NCI-H128 (cell line): Measurements from ENCODE around the gene SPNS2.

Experiments used
- DNase-seq: peaks from one replicate; lab custom pipeline; 2025; ENCODE audit not compliant: unreplicated experiment; lab: John Stamatoyannopoulos, UW

Gene SPNS2

DNA sequence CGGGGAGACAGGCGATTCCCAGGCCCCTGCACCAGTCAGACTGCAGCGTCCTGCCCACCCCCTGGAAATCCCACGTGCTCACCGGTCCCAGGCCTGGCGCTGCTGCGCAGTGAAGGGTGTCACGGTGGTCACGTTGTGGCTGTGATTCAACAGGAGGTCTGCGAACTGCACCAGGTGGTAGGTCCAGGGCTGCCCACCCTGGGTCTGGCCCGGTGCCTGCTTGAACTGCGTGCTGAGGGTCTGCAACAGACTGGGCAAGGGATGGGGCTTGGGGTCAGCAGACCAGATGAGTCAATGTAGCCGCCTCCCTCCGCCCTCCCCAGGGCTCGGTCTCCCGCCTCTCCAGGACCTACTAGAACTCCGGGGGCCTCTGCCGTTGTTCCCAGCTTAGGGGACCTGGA, 49.4 kb downstream of the SPNS2 start:
- no peak for DNase-seq

DNA sequence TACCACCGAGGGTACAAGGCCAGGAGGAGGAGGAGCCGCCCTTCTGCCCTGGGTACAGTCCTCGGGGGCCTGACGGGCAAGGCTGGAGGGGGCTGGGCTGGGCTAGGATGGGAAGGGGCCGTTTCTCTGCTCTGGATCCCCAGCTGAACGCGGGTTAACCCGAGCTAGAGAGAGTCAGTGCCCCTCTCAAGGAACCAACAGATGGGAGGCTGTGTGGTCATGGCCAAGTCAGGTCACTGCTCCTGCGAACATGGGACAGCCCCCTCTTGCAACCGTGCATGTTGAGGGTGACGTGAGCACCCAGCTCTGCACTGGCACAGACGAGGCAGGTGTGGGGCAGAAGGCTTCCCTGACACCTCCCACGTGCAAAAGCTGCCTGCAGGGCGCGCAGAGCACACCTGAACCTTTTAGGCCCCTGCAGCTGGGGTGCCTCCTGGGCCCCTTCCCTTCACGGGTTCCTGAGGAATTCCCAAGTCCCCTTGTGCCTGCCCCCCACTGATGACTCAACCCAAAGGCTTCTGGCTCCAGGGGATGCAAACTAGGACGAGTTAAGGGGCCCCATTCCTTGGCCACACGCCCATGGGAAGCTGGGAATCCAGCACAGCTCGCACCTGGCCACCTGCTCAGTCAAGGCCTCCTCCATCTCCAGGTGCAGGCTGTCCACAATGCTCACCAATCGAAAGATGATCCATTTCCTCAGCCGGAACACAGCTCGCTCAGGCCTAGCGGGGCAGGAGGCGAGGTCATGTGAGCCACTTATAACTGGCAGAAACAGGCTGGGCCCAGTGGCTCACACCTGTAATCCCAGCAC, 50.2 kb downstream of the SPNS2 start:
- no peak for DNase-seq

DNA sequence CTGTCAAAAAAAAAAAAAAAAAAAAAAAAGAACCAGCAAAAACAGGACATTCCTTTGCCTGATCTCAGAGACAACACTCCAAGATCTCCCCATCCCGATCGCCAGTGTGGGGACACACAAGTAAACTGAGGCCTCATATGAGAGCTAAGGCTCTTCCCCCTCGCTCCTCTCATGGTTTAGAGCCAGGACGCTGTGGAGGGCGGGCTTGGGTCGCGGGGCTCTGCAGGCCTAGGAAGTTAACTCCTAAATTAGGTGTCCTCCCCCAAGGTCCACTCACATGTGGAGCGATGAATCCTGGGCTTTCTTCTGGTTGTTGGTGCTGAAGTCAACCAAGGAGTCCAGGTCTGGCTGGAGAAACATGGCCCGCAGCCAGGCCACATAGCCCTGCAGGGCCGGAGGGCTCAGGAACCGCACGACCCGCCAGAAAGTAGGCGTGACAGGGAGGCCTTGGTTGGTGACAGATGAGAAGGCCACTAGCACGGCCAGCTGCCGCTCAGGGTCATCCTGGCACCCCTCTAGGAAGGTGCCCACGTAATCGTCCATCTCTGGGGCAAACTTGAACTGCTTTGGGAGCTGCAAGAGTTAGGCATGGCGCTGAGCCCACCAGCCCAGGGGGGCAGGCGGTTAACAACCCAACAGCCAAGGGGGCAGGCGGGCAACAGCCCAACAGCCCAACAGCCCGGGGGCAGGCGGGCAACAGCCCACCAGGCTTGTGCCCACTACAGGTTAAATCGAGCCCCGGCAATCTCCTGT, 51.3 kb downstream of the SPNS2 start:
- no peak for DNase-seq

DNA sequence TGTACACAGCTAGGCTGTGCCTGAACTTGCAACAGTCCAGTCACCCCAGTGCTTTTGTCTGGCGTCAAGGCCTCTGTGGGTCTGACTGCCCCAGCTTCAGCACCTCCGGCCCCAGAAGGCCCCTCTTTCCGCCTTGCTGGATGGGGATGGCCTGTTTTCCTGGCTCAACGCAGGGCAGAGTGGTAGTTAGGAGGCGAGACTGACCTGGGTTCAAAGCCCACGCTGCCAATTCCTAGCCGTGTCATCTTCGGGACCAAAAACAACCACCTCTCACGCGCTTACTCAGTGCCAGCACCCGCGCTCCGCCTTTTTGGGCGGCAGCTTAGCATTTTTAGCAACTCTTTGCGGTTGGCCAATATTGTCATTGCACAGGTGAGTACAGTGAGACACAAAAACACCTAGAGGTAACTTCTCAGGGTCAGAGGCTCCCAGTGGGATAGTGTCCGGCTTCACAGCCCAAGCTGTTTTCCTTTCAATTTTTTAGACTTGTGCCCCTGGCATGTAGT, 51.9 kb downstream of the SPNS2 start:
- DNase-seq: no peak

DNA sequence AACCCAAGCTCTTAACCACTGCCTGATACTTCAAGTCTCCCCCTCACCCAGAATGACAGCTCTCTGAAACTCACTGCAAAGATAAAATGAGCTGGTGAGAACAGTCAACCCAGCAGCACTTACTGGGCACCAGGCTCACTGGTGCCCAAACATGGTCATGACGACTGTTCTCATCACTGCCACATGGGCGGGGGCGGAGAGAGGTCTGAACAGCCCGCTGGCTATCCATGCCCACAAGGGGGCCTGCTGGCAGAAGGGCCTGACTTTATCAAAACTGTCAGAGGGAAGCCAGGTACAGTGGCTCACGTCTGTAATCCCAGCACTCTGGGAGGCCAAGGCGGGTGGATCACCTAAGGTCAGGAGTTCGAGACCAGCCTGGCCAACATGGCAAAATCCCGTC, 52.5 kb downstream of the SPNS2 start:
- no peak for DNase-seq

DNA sequence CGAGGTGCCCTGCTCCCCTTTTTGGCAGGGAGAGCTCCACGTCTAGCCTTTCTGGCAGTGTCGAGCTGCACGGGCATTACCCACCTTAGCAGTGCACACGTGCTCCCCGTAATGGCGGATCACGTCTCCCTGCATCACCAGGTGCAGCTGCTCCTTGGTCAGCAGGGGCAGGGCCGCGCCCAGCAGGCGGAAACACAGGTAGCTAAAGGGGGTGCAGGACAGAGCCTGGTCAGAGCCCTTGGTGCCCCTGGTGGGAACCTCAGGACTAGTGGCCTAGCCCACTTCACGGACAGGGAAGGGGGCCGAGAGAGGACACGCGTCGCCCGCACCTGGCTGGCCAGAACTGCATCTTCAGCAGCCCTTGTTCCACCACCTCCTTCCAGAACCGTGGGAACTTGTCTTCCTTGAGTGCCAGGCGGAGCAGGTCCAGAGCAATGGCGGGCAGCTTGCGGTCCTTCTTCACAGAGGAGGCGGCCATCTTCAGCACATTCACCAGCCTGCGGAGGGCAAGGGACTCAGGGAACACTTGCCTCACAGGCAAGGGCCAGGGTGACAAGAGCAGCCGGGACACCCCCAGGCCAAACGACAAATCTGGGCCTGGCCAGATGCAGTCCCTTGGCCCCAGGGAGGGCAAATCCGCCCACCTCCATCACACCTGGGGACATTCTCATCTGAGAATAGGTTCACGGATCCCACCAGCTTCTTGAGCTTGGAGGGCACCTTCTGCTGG, 53.3 kb downstream of the SPNS2 start:
- DNase-seq: no peak

DNA sequence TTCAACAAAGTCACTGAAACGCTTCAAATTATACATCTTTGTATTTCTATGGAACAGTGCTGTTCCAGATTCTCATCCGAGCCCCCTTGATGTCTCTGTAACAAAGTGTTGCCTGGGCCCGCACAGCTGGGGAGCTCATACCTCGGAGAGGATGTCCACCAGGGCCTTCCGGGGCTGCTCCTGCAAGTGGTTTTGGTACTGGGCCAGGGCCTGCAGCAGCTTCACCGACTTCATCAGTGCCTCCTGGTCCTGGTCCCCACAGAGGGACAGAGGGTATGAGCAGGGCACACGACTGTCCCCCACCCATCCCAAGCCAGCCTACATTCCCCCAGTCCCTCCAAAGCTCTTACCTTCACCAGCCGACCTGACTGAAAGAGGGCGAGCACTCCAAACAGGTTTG, 55.0 kb downstream of the SPNS2 start:
- no peak for DNase-seq

DNA sequence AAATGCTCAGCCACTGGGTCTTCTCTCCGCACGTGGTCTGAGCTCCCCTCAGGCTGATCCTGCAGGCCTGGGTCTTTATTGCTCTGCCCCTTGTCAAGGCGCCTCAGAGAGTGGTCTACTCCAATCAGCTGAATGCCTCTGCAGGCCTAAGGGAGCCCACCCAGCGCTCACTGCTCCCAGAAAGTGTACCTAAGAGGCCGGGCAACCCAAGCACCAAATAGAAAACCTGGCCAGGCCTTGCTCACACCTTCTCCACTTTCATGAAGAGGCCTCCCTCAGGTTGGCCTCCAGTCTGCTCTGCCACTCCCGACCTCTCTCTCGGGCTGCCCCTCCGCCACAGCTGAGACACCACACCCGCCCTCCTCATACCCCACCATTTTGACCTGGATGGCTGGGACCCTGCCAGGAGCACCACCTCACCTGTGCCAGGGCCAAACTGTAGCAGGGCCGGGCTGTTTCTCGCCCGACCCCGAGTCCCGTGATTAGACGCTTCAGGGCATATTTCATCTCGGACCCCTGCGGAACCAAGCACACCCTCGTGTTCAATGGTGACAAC, 55.8 kb downstream of the SPNS2 start:
- no peak for DNase-seq

DNA sequence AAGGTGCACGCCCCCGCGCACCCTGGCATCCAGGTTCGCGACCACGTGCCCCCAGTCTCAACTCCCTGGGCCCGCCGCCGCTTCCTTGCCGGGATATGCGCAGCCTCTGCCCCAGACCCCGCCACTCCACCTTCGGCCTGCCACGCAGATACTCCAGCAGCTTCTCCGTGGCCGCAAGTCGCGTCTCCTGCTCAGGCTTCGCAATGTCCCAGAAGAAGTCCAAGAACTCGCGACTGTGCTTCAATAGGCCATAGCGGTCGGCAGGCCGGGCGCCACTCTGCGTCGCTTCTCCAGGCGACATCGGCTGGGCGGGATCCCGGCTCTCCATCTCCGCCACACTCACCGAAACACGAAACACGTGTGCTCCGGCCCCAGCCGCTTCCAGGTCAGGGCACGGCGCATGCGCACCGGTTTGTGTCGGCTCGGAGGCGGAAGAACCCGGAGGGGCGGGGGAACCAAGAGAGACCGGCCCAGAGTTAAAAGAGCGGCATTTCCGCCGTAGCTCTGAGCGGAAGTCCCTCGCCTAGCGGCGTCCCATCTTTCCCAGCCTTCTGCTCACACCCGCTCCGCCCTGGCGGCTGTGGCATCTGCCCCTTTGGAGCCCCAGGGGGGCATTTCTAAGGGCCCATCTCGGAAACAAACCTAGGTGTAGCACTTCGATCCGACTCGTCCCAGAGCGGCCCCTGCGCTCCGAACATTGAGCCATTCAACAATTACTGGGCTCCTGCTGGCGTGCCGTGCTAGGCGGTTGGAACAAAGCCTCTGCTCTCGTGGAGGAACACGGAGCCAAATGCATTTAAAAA, 56.5 kb downstream of the SPNS2 start, which contains the start of gene MYBBP1A:
MYBBP1A (minus strand) TSS at position 388 of the 803 bp plus-strand sequence; CDS start at position 328, 60 bp downstream.
- peak; percentile 84 for DNase-seq

DNA sequence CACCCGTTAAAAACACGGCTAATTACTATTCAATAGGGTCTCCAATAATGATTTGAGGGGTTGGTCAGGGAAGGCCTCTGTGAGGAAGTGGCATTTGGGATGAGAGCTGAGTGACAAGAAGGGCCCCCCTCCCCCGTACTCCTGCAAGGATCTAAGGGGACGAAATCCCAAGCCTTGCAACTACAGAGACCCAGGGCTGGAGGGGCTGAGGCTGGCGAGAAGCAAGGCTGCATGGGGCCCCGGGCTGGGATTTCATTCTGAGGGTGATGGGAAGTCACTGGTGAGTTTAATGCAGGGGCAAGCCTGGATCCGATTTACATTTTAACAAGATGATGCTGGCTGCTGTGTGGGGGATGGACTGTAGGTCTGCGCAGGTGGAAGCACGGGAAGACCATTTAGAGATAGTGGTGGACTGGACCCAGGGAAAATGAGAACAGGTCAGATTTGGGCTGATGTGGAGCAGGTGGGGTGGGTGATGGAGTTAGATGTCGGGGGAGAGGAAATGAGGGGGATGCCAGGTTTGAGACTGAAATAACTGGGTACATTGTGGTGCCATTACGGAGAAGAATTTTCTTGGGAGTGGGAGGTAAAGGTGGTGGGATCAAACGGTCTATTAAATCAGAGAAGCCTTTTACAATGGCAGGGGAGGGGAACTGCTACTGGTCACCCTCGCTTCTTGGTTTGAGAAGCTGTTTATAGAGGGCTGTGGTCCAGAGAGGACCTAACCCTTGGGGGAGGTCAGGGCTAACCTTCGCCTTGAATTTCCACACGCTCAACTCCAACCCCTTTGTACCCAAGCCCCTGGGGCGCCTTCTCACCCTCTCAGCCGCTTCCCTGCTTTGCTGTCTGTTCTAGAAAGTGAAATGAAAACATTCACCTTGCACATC, 57.4 kb downstream of the SPNS2 start:
- no peak for DNase-seq

DNA sequence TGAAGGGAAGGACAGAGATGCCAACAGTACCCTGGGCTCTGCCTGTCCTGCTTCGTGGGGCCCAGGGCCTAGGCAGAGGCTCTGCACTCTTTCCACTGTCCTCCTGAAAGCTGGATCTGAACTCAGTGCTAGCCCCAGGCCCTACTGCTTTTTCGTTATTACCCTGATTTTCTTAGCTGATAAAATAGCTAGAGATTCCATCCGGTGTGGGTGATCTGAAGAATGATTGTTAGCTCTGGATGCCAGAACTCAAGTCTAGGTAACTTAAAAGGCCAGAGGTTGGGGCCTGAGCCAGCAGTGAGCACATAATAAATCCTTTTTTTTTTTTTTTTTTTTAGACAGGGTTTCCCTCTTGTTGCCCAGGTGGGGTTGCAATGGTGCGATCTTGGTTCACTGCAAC, 58.3 kb downstream of the SPNS2 start:
- no peak for DNase-seq

DNA sequence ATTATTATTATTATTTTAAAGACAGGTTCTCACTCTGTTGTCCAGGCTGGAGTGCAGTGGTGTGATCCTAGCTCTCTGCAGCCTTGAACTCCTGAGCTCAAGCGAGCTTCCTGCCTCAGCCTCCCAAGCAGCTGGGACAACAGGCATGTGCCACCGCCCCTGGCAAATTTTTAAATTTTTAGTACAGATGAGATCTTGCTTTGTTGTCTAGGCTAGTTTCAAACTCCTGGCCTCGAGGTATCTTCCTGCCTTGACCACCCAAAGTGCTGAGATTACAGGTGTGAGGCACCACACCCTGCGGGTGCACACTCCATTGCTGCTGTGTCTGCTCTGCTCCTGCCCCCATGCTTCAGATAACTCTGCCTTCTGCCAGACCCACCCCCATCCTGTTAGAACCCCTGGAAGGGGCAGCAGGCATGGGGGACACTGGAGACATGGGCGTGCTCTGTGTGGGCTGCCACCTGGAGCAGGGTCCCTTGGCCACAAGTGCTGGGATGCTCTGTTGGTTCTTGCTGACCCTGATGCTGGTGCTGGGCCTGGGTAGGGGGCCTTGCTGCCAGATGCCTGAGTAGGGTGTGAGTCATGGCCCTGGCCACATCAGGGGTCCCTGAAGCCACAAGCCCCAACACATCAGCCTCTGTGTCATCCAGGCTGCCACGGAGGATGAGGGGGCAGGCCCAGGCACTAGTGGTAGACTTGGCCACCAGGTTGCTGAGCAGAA, 59.1 kb downstream of the SPNS2 start:
- no peak for DNase-seq

DNA sequence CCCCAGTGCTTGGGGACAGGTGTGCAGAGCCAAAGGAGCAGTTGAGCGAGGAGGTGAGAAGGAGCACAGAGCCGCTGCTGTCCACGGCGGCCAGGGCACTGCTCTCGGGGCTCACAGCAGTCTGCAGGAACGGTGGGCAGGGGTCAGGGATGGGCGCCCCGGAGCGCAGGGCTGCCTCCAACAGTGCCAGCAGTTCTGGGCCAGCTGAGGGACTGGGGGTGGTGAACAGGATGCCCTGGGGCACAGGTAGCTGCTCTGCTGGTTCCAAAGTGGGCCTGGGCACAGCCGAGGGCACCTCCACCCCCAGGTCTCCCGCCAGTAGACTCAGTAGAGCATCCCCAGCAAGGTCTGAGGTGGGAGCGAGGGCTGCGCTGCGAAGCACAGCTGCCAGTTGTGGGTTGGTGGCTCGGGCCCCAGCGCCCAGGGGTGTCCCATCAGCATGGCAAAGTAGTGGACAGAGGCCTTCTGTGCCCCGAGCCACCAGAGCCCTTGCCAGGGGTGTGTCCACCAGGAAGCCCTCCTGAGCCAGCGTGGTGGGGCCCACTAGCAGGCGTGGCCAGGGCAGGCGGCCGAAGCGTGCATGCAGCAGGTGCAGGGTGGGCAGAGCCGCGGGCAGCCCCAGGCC, 59.8 kb downstream of the SPNS2 start:
- DNase-seq: no peak

DNA sequence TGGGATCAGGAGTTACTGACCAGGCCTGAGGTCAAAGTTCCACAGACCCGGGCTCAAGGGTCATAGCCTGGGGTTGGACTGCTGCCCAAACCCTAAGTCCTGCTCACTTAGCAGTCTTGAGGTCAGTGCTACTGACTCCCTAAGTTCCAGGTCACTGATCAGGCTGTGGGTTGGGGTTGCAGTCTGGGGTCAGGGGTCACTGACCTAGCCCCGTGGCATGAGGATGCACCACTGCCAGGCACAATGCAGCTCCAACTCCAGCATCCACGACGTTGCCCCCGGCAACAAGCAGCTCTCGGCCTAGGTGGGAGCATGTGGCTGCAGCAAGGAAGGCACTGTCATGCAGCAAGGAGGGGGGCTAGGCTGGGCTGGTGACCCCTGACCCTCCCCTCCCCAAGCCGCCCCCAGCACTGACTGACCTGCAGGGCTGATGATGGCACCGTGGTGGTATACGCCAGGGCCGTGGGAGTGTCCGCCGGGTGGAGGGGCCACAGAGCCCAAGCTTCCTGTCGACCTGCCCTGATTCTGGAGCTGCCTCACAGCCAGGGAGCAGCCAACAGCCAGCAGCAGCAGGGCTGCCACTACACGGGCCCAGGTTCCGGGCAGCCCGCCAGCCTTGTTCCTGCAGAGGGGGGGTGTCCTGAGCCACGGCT, 60.6 kb downstream of the SPNS2 start:
- no peak for DNase-seq

DNA sequence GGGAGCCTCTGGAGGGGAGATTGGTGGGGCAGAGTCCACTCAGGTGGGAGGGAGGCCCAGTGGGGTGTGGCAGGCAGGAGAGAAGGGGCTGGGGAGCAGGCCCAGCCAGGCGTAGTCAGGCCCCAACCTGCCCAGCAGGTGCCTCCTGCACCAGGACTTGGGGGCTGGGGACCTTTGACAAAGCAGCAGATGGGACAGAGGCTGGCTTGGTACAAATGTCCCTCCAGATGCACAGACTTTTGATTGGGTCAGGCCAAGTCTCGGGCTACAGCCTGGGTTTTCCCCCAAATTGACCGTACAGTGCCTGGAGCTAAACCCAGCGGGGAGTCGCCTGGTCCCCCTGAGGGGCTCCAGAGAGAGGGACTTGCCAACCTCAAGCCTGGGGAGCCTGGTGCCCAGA, 61.3 kb downstream of the SPNS2 start:
- no peak for DNase-seq

DNA sequence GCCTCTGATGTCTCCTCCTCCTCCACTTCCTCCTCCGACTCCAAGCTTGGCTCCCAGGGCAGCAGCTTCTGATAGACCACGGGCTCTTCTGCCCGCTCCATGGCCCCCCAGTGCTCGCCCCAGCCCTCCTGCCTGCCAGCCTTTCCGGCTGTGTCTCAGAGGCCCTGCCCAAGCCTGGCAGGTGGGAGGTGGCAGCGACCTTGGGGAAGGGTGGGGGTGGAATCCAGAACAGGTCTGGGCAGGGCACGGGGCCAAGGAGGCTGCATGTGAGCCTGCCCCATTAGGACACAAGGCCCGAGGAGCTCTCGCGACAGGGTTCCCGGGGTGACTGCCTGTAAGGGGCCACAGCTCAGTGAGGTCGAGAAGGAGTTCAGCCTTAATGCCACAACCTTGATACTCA, 61.7 kb downstream of the SPNS2 start, which contains the start of gene GGT6:
GGT6 (minus strand) TSS at position 157 of the 400 bp plus-strand sequence; CDS start at position 101, 56 bp downstream.
- DNase-seq: no peak

DNA sequence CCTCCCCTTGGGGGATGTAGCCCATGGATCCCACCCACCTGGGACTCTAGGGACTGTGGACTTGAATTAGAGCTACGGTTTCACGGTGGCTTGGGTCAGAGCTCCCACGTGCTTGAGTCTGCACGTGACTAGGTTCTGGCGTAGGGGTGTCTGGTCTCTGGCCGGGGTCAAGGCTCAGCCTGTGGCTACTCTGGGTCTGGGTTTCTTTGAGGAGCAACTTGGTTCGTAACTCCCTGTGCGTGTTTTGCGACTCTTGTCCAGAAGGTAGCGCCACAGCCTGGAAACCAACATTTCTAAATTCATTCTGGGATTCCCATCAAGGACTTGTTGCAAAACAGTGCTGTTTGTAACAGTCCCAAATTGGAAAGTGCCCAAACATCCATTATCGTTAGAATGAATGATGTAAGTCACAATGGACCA, 62.2 kb downstream of the SPNS2 start:
- DNase-seq: no peak
